Measurements from ENCODE around the gene CAMP.
"Not testable (repeated sequence)": the region's sequence is repeated elsewhere in the genome, so short reads cannot be mapped to it uniquely, and the experiment has no call there.

CAMP gene
- long read RNA-seq, donor 1, partial matches to known transcripts: 0 of 1 reads
- long read RNA-seq, donor 1, other reads (novel, unspliced or antisense): 0 of 1 reads
- long read RNA-seq, donor 2, partial matches to known transcripts: 0 of 4 reads
- long read RNA-seq, donor 2, other reads (novel, unspliced or antisense): 0 of 4 reads
- long read RNA-seq, donor 3: 0 reads
- long read RNA-seq, donor 4, partial matches to known transcripts: 0 of 1 reads
- long read RNA-seq, donor 4, other reads (novel, unspliced or antisense): 0 of 1 reads
- long read RNA-seq, donor 5: 0 reads
- long read RNA-seq, donor 6, partial matches to known transcripts: 0 of 1 reads
- long read RNA-seq, donor 6, other reads (novel, unspliced or antisense): 0 of 1 reads
- long read RNA-seq, donor 7, partial matches to known transcripts: 0 of 1 reads
- long read RNA-seq, donor 7, other reads (novel, unspliced or antisense): 0 of 1 reads
- long read RNA-seq, donor 8: 0 reads

- no peak for DNase-seq
Measured at GRCh38 chr3:48222616-48223513, at the start of gene CAMP. CAMP (plus strand) TSS chr3:48223495; CDS start chr3:48223512, 17 bp downstream.

- DNase-seq: no peak
Measured at GRCh38 chr3:48178072-48178471, 45.2 kb upstream of the CAMP start.

- no peak for DNase-seq
Measured at GRCh38 chr3:48180021-48180420, 43.3 kb upstream of the CAMP start.

- DNase-seq: no peak
Measured at GRCh38 chr3:48180531-48181253, 42.6 kb upstream of the CAMP start.

GRCh38 chr3:48184299-48184698, 39.0 kb upstream of the CAMP start:
- DNase-seq: no peak

- no peak for DNase-seq
Measured at GRCh38 chr3:48185129-48185528, 38.2 kb upstream of the CAMP start.

- no peak for DNase-seq
Measured at GRCh38 chr3:48186631-48187300, 36.5 kb upstream of the CAMP start.

- no peak for DNase-seq
Measured at GRCh38 chr3:48187301-48187578, 36.1 kb upstream of the CAMP start.

- DNase-seq: peak; percentile 72
Measured at GRCh38 chr3:48187579-48188265, 35.6 kb upstream of the CAMP start.

GRCh38 chr3:48188266-48189201, 34.8 kb upstream of the CAMP start, which contains the start of gene CDC25A:
CDC25A (minus strand) TSS chr3:48188417; CDS start chr3:48187947, 470 bp downstream.
- DNase-seq: peak; percentile 97

GRCh38 chr3:48189321-48189720, 34.0 kb upstream of the CAMP start:
- DNase-seq: no peak

GRCh38 chr3:48190911-48191310, 32.4 kb upstream of the CAMP start:
- no peak for DNase-seq

GRCh38 chr3:48194446-48195071, 28.7 kb upstream of the CAMP start:
- peak; percentile 53 for DNase-seq

- DNase-seq: no peak
Measured at GRCh38 chr3:48196611-48197010, 26.7 kb upstream of the CAMP start.

GRCh38 chr3:48199117-48199516, 24.2 kb upstream of the CAMP start:
- no peak for DNase-seq

- no peak for DNase-seq
Measured at GRCh38 chr3:48202632-48203031, 20.7 kb upstream of the CAMP start.

GRCh38 chr3:48208076-48208475, 15.2 kb upstream of the CAMP start:
- no peak for DNase-seq

GRCh38 chr3:48209445-48209844, 13.8 kb upstream of the CAMP start:
- DNase-seq: no peak

GRCh38 chr3:48210534-48210933, 12.8 kb upstream of the CAMP start:
- not testable (repeated sequence) for DNase-seq

- DNase-seq: not testable (repeated sequence)
Measured at GRCh38 chr3:48211776-48212175, 11.5 kb upstream of the CAMP start.

Data from right kidney (tissue), 9 donors.